Activated CD4-positive, alpha-beta T cell treated with anti-CD3 and anti-CD28 coated beads, Interleukin-2, Interleukin-6, amounts not matched to agents 100 ng/mL and 50 ng/mL, durations not matched to agents 16 hours and 8 hours (primary cell): ENCODE data around the gene ARFGAP1.

Experiments
- DNase-seq: peaks from one replicate; pipeline ENCODE4 v3.0.0-alpha.2; 2020

The ARFGAP1 gene

DNA sequence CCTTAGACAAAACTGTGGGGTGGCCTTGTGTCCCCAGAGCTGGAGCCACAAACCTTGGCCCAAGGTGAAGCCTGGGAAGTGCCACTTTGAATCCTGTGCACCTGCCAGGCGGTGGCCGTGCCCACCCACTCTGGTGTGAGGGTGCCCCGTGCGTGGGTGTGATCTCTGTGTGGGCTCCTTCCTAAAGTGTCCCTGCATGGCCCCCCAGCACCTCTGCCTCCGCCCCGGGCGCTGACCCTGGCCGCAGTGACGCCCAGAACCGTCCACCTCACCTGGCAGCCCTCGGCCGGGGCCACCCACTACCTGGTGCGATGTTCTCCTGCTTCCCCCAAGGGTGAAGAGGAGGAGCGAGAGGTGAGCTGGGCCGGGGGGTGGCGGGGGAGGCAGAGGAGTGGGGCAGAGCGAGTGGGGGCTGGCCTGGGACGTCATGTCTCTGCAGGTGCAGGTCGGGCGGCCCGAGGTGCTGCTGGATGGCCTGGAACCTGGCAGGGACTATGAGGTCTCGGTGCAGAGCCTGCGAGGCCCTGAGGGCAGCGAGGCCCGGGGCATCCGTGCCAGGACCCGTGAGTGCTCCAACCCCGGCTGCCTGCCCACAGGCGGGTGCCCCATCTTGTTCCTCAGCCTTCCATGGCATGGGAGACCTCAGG lies 38.7 kb downstream of the ARFGAP1 start:
- no peak for DNase-seq

DNA sequence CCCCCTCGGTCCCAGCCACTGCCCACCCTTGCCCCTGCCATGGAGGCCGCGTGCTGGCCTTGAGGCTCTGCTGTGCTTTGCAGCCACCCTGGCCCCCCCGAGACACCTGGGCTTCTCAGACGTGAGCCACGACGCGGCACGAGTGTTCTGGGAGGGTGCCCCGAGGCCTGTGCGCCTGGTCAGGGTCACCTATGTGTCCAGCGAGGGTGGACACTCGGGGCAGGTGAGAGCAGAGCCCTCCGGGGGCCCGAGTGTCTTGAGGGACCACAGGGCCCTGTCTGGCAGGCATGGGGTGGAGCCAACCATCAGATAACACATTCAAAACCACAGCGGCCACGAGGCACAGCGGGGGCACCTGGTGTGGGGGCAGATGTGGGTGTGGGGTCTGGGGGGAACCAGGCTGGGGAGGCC lies 39.2 kb downstream of the ARFGAP1 start:
- no peak for DNase-seq

DNA sequence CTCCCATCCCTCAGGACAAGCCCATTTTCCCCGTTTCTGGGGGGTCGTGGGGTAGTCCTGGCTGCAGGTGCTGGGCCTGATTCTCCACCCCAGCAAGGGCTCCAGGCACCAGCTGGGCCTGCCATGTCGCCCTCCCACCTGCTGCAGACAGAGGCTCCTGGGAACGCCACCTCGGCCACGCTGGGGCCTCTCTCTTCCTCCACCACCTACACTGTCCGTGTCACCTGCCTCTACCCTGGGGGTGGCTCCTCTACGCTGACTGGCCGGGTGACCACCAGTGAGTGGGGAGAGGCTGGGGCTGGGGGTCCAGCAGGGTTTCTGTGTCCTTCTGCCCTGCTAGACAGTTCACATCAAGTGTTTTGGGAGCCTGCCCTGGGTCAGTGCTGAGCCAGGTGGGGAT lies 39.7 kb downstream of the ARFGAP1 start:
- no peak for DNase-seq

DNA sequence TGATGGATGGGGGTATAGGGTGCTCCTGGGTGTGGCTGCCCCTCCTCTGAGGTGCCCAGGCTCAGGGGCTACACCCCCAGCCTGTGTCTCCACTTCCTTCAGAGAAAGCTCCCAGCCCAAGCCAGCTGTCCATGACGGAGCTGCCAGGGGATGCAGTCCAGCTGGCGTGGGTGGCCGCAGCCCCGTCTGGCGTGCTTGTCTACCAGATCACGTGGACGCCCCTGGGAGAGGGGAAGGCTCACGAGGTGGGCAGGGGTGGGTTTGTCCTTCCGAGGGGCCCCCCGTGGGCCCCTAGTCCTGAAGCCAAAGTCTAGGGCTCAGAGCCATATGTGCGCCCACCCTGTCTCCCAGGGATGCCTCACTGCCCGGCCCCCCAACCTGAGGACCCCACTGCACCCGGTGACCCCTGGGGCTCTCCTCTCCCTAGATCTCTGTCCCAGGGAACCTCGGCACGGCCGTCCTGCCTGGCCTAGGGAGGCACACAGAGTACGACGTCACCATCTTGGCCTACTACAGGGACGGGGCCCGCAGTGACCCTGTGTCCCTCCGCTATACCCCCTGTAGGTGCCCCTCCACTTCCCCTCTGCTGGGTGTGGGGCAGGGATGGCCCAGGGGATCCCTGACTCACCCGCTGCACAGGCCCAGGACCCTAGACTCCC lies 40.2 kb downstream of the ARFGAP1 start:
- DNase-seq = no peak

DNA sequence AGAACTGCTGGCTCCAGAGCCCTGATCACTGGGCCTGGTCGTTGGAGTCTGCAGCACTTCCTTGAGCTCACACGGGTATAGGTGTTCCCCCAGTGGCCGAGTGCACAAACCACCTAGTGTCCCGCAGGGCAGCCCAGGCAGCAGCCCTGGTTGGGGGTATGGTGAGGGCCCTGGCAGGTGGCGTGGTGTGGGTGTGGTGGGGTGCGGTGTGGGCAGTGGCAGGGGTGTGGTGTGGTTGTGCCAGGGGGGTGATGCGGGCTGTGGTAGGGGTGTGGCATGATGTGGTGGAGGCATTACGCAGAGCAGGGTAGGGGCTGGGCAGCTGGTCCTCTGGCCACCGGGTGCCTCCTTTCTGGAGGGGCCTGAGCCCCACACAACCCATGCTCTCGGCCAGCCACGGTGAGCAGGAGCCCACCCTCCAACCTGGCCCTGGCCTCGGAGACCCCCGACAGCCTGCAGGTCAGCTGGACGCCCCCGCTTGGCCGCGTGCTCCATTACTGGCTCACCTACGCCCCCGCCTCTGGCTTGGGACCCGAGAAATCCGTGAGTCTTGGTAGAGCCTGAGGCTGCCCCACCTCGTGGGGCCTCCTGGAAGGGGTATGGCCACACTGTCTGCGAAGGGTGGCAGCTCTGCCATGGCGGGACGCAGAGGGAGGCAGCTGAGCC lies 40.9 kb downstream of the ARFGAP1 start:
- DNase-seq = no peak

DNA sequence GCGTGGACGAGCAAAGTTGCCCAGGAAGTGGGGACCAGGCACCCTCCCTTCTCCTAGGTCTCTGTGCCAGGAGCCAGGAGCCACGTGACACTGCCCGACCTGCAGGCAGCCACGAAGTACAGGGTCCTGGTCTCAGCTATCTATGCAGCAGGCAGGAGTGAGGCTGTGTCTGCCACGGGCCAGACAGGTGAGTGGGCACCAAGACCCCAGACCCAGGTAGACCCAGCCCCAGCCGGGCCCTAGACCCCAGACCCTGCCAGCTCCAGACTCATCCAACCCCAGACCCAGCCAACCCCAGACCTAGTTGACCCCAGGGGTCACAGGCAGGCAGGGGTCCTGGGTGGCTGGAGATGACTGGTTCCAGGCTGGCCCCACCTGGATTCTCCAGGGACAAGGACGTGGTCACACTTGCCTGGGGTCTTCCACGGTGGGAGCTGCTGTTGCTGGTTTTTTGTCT lies 41.4 kb downstream of the ARFGAP1 start:
- DNase-seq = no peak

DNA sequence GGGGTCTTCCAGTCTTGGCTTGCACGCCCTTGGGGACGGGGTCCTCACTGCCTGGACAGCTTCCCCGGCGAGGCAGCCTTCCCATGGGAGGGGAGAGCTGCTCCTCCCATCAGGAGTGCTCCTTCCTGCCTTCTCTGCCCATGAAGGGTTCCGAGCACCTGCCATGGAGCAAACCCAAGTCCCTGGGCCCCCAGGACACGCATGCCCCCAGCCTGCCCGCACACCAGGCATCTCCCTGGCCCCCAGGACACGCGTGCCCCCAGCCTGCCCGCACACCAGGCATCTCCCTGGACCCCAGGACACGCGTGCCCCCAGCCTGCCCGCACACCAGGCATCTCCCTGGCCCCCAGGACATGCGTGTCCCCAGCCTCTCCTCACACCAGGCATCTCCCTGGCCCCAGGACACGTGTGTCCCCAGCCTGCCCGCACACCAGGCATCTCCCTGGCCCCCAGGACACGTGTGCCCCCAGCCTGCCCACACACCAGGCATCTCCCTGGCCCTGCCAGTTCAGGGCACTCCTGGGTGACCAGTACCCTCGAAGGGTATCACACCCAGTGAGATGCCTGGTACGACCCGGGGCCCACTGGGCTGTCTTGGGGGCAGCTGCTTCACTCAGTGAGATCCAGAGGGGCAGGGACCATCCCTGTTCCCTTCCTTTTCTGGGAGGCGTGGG lies 42.1 kb downstream of the ARFGAP1 start:
- DNase-seq = no peak

DNA sequence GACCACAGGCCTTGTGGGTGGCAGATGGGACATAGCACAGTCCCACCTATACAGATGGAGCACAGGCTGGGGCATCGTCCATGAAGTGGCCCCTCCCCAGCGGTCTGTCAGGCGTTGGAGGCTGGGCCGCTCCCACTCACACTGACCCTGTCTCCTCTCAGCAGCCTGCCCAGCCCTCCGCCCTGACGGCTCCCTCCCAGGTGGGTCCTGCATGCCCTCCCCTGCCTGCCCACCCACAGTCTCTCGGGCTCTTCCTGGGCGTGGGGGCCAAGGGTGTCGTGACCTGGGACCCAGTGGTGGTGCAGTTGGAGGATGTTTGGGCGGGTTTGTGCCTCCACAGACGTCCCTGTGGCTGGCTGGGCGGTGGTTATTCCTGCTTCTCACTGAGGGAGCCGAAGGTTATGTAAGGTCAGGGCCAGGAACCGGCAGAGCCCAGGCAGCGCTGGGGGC lies 42.7 kb downstream of the ARFGAP1 start:
- DNase-seq = no peak

- DNase-seq = no peak
Observed at GRCh38 chr20:63315731-63316491, 43.3 kb downstream of the ARFGAP1 start.

- DNase-seq = no peak
Observed at GRCh38 chr20:63316502-63316921, 43.9 kb downstream of the ARFGAP1 start.

DNA sequence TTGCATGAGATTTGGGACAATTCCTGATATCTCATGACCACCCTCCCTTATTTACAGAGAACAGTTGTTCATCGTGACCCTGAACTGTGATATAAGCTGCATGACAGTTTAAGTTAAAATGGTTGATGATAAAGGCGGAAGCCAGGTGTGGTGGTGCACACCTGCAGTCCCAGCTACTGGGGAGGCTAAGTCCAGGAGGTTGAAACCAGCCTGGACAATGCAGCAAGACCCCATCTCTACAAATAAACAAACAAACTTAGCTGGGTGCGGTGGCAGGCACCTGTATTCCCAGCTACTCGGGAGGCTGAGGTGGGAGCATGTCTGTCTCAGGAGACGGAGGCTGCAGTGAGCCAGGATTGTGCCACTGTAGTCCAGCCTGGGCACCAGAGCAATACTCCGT lies 44.4 kb downstream of the ARFGAP1 start:
- no peak for DNase-seq

- no peak for DNase-seq
Observed at GRCh38 chr20:63317601-63318291, 45.1 kb downstream of the ARFGAP1 start.

GRCh38 chr20:63318391-63319163 lies 46.0 kb downstream of the ARFGAP1 start:
- no peak for DNase-seq

DNA sequence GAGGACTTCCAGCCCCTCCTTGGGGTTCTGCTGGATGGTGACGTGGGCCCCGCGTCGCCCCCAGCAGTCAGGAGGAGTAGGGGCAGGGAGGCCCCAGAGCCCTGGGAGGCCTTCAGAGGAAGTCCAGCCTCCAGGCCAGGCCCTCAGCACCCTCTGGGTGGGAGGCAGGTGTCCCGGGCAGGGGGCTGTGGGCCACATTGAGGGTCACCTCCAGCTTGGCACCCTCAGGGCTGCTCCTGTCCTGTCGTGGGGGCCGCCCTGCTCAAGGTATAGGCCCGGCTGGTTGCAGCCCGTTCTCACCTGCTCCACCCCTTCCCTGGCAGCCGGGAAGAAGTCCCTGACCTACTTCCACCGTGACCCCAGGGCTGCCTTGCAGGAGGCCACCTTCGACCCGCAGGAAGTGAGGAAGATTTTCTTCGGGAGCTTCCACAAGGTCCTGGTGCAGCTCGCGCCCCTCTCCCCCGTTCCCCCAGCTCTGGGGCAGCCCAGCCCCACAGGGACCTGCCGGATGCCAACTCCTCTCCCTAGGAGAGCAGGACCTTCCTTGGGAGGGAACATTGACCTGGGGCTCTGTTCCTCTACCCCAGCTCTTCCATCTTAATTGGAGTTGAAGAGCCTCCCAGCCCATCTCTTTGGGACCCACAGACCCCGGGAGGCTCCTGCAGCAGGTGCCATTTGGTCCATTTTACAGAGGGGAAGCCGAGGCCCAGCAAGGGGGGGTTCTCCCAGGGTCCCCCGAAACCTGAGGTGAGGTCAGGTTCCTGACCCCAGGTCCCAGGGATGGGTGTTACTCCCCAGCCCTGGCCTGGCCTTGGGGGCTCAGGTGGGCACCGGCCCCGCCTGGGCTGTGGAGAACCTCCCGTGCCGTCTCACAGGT lies 46.8 kb downstream of the ARFGAP1 start:
- DNase-seq = no peak

DNA sequence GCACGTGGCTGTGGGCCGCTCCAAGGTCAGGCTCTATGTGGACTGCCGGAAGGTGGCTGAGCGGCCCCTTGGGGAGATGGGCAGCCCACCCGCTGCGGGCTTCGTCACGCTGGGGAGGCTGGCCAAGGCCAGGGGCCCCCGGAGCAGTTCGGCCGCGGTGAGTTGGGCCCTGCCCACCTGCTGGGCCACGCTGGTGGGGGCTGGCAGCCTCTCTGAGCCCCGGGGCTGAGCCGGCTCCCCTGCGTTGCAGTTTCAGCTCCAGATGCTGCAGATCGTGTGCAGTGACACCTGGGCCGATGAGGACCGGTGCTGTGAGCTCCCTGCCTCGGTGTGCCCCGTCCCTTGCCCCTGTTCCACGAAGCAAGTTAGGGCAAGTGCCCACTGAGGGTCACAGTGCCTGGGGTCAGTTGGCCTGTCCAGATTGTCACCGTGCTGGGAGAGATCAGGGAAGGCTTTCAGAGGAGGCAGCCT lies 47.5 kb downstream of the ARFGAP1 start:
- no peak for DNase-seq

- DNase-seq = no peak
Observed at GRCh38 chr20:63320616-63321147, 48.1 kb downstream of the ARFGAP1 start.

- no peak for DNase-seq
Observed at GRCh38 chr20:63321148-63321831, 48.7 kb downstream of the ARFGAP1 start.

- no peak for DNase-seq
Observed at GRCh38 chr20:63322146-63322932, 49.7 kb downstream of the ARFGAP1 start.

- no peak for DNase-seq
Observed at GRCh38 chr20:63322933-63323273, 50.3 kb downstream of the ARFGAP1 start.
